Measurements from ENCODE around the gene CARD11. TPM values are rescaled to one million over a fixed set of nuclear protein-coding genes. Genes with fewer than 3 reads are reported as not detected.

The CARD11 gene
- total and polyA plus RNA-seq, 3 donors from 2014 or later: 2.9 to 3.9 (median 3.2) TPM

DNA sequence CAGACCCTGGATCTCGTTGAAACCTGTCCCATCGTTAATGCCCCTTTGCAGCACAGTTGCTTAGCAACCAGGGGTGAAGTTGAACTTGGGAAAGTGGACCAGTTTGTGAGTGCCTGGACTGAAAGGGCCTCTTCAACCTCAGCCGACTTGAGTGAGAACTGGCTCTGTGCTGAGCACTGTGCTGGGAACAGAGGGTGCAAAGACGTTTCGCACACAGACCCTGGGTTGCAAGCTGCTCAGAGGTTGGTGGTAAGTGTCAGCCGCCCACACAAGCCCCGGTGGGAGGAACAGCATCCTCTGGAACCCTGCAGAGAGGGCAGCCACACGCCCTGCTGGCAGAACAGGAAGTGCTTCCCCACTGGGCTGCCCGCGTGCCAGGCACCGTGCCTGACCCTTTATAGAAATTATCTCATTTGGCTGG lies 89.2 kb downstream of the CARD11 start:
- H3K27me3 ChIP-seq: no peaks in the 10 kb centered on the region
- no peaks in the 10 kb centered on the region for H3K9me3 ChIP-seq
- TF ChIP-seq, protein P1, sequence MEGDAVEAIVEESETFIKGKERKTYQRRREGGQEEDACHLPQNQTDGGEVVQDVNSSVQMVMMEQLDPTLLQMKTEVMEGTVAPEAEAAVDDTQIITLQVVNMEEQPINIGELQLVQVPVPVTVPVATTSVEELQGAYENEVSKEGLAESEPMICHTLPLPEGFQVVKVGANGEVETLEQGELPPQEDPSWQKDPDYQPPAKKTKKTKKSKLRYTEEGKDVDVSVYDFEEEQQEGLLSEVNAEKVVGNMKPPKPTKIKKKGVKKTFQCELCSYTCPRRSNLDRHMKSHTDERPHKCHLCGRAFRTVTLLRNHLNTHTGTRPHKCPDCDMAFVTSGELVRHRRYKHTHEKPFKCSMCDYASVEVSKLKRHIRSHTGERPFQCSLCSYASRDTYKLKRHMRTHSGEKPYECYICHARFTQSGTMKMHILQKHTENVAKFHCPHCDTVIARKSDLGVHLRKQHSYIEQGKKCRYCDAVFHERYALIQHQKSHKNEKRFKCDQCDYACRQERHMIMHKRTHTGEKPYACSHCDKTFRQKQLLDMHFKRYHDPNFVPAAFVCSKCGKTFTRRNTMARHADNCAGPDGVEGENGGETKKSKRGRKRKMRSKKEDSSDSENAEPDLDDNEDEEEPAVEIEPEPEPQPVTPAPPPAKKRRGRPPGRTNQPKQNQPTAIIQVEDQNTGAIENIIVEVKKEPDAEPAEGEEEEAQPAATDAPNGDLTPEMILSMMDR (IDR thresholded peaks at IDR 0.05): no peak
- no peak for TF ChIP-seq POLR2A (IDR thresholded peaks at IDR 0.05)
- intact Hi-C loops (cut with DNase I; ENCODE audit: low total_unique reads): no loop called here
- H3K4me3 ChIP-seq: no peak overlapping the region
- DNase-seq: no peak
- 82 to 86% methylated on average over 7 to 11 of the region's 11 CpGs for WGBS, 2 donors
- H3K27ac ChIP-seq: no peak overlapping the region
- no peaks in the 10 kb centered on the region for H3K36me3 ChIP-seq (ENCODE audit: low read depth, missing control alignments)
- no peaks in the 10 kb centered on the region for H3K4me1 ChIP-seq

DNA sequence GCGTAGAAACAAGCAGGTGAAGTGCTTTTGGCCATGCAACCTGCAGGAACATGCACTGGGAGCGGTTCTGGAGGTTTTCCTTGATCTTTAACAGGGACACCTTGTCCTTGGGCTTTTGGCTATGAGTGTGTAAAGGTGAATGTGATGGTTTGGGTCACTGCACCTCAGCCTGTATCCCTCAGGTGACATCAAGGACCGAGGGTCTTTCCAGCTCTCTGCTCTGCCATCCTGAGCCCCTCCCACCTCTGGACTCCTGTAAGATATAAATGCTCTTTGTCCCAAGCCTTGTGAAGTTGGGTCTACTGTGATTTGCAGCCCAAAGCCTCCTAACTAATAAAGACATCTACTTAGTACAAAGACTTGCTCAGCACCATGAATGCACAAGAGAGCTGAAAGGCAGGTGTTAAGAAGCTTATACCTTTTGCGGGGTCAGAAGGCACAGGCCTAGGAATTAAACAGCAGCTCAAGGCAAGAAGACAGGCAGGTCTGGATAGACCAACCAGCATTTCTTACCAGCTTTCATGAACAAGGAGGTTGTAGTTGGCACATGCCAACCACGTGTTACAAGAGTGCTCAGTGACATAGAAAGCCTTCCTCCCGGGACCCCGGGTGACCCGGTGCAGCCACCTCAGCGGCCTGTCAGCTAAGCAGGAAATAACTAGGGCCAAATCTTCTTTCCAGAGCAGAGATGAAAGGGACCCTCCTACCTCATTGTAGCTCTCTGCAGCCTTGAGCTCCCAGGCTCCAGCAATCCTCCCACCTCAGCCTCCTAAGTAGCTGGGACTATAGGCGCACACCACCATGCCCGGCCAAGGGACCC lies 89.9 kb downstream of the CARD11 start:
- Histone ChIP-seq H3K27me3 (no peaks in the 10 kb centered on the region), H3K9me3 (no peaks in the 10 kb centered on the region), H3K36me3 (ENCODE audit: low read depth, missing control alignments) (no peaks in the 10 kb centered on the region), H3K27ac (no peak overlapping the region), H3K4me3 (no peak overlapping the region), H3K4me1 (no peaks in the 10 kb centered on the region)
- WGBS, 2 donors: 79 to 86% methylated on average over 10 to 11 of the region's 11 CpGs
- TF ChIP-seq, protein P1 (IDR thresholded peaks at IDR 0.05): no peak
- TF ChIP-seq POLR2A (IDR thresholded peaks at IDR 0.05): no peak
- DNase-seq: no peak
- intact Hi-C loops (cut with DNase I; ENCODE audit: low total_unique reads): no loop called here

DNA sequence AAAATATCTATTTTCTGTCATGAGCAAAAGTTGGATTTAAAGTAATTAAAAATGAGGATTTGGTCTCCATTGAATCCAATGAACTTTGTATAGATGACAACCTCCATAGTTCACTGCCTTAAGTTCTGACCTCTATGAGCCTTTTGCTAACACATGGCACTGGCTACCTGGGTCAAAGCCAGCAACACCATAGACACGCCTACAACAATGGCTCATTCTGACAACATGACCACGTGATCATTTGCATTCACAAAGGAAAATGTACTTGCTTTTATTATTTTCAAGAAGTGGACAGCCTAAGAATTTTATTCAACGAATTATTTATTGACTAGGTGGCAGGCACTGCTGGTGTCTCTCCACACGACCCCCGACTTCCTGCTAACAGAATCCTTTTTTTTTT lies 90.6 kb downstream of the CARD11 start:
- H3K27me3 ChIP-seq: no peaks in the 10 kb centered on the region
- no peaks in the 10 kb centered on the region for H3K9me3 ChIP-seq
- H3K4me3 ChIP-seq: no peak overlapping the region
- no peak for DNase-seq
- no peaks in the 10 kb centered on the region for H3K4me1 ChIP-seq
- no peak overlapping the region for H3K27ac ChIP-seq
- H3K36me3 ChIP-seq (ENCODE audit: low read depth, missing control alignments): no peaks in the 10 kb centered on the region
- TF ChIP-seq, protein P1 (IDR thresholded peaks at IDR 0.05): no peak
- no peak for TF ChIP-seq POLR2A (IDR thresholded peaks at IDR 0.05)
- intact Hi-C loops (cut with DNase I; ENCODE audit: low total_unique reads): no loop called here
- WGBS, 2 donors: 79 to 84% methylated on average over 5 of the region's 5 CpGs

DNA sequence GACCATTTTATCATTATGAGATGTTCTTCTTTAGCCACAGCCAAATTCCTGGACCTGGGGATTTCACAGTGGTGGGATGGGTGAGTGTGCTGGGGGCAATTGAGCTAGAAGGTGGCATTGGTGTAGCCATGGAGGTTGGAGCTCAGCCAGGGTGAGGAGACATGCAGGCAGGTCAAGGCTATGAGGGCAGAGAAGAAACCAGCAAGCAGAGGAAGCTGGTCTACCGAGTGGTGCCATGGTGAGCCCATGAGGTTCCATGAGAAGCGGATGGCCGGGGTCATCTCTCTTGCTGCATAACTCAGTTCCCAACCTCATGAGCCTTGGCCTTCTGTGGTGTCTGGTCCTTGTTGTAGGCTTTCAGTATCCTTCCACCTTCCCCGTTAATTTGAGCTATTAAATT lies 91.4 kb downstream of the CARD11 start:
- TF ChIP-seq, protein P1 (IDR thresholded peaks at IDR 0.05): no peak
- TF ChIP-seq POLR2A (IDR thresholded peaks at IDR 0.05): no peak
- Histone ChIP-seq H3K27me3 (no peaks in the 10 kb centered on the region), H3K27ac (no peak overlapping the region), H3K4me1 (no peaks in the 10 kb centered on the region), H3K36me3 (ENCODE audit: low read depth, missing control alignments) (no peaks in the 10 kb centered on the region), H3K4me3 (no peak overlapping the region), H3K9me3 (no peaks in the 10 kb centered on the region)
- intact Hi-C loops (cut with DNase I; ENCODE audit: low total_unique reads): no loop called here
- DNase-seq: no peak
- 90 to 98% methylated on average over 4 of the region's 4 CpGs for WGBS, 2 donors

DNA sequence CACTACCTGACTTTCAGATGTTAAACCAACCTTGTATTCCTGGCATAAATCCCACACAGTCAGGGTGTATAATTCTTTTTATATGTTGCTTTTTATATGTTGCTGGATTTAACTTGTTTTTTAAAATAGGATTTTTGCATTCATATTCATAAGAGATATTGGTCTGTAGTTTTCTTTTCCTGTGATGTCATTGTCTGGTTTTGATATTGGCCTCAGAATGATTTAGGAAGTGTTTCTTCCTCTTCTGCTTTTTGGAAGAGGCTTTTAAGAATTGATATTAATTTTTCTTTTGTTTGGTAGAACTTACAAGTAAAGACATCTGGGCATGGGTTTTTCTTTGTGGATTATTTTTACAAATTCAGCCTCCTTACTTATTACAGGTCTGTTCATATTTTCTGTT lies 93.1 kb downstream of the CARD11 start:
- TF ChIP-seq, protein P1 (IDR thresholded peaks at IDR 0.05): no peak
- TF ChIP-seq POLR2A (IDR thresholded peaks at IDR 0.05): no peak
- Histone ChIP-seq H3K27ac (no peak overlapping the region), H3K36me3 (ENCODE audit: low read depth, missing control alignments) (no peaks in the 10 kb centered on the region), H3K4me3 (no peak overlapping the region), H3K4me1 (no peaks in the 10 kb centered on the region), H3K27me3 (no peaks in the 10 kb centered on the region), H3K9me3 (no peaks in the 10 kb centered on the region)
- intact Hi-C loops (cut with DNase I; ENCODE audit: low total_unique reads): no loop called here
- no peak for DNase-seq

All from testis (tissue), 3 donors.